ENCODE results near the gene NEDD4L. TPM values are rescaled to one million over a fixed set of nuclear protein-coding genes. Genes with fewer than 3 reads are reported as not detected.
A peak's percentile ranks its signal among the peaks of the same experiment; 100 is the strongest.

Gene NEDD4L
- total and polyA plus RNA-seq, 2 experiments from 2014 or later, result 36.2 to 72.3 TPM

- Histone ChIP-seq H3K36me3 (ENCODE audit: insufficient read depth) (no peaks in the 10 kb centered on the region), H4K20me1 (replicated peaks; ENCODE audit: insufficient read depth) (no peaks in the 10 kb centered on the region), H3K79me2 (replicated peaks; ENCODE audit: insufficient read depth) (no peaks in the 10 kb centered on the region), H3K4me2 (no peak overlapping the region), H3K4me1 (ENCODE audit: insufficient read depth) (peaks cover 3% of the 10 kb centered on the region; the same call in 1 of the 2 replicates), H3K27ac (ENCODE audit: low read depth) (no peak overlapping the region), H2AFZ (no peak overlapping the region; the same call in 1 of the 2 replicates), H3K27me3 (ENCODE audit: insufficient read depth) (no peaks in the 10 kb centered on the region), H3F3A (replicated peaks; ENCODE audit: low read depth) (no peaks in the 10 kb centered on the region), H3K4me3 (no peak overlapping the region), H3K9me2 (ENCODE audit: insufficient read depth) (no peaks in the 10 kb centered on the region)
- no peak for ATAC-seq
- peak; percentile 25 for DNase-seq (ENCODE audit: low spot score)
- no peak overlapping the region for H3K4me3 Mint-ChIP-seq
- TF ChIP-seq EZH2 (IDR thresholded peaks at IDR 0.05; ENCODE audit: low read depth, unreplicated experiment), result no peak
- TF ChIP-seq ETS1 (IDR thresholded peaks at IDR 0.05), result no peak
- no peak for TF ChIP-seq CTCF (conservative IDR thresholded peaks at IDR 0.05; ENCODE audit: low read depth in 2 of 2)
- TF ChIP-seq EZH2phosphoT487 (IDR thresholded peaks at IDR 0.05; ENCODE audit: unreplicated experiment), result no peak
- no peaks in the 10 kb centered on the region for H3K36me3 Mint-ChIP-seq (ENCODE audit: low read depth)
- H3K27ac Mint-ChIP-seq, result 0 out of 2 replicates have a peak overlapping the region, but pooled peaks have one; percentile 60
- no peaks in the 10 kb centered on the region for H3K9me3 Mint-ChIP-seq
- H3K4me1 Mint-ChIP-seq, result peaks cover 7% of the 10 kb centered on the region
- no peaks in the 10 kb centered on the region for H3K27me3 Mint-ChIP-seq (ENCODE audit: insufficient read depth, low read depth, poor library complexity)
Observed at GRCh38 chr18:57997820-57998219, 46.2 kb upstream of the NEDD4L start.

DNA sequence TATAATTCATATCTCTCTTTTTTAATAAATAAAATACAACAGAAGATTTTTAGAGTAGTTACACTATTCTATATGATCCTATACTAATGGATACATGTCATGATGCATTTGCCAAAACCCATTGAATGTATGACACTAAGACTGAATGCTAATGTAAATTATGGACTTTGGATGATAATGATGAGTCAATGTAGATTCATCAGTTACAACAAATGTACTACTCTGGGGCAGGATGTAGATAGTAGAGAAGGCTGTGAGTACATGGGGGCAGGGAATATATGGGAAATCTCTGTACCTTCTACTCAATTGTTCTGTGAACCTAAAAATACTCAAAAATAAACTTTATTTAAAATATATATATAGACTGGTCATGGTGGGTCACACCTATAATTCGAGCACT, 45.6 kb upstream of the NEDD4L start:
- Mint-ChIP-seq H3K4me1 (peaks cover 7% of the 10 kb centered on the region), H3K27me3 (ENCODE audit: insufficient read depth, low read depth, poor library complexity) (no peaks in the 10 kb centered on the region), H3K9me3 (no peaks in the 10 kb centered on the region), H3K36me3 (ENCODE audit: low read depth) (no peaks in the 10 kb centered on the region), H3K4me3 (no peak overlapping the region), H3K27ac (no peak overlapping the region)
- Histone ChIP-seq H3K36me3 (ENCODE audit: insufficient read depth) (no peaks in the 10 kb centered on the region), H3K79me2 (replicated peaks; ENCODE audit: insufficient read depth) (no peaks in the 10 kb centered on the region), H3K4me1 (ENCODE audit: insufficient read depth) (peaks cover 3% of the 10 kb centered on the region; the same call in 1 of the 2 replicates), H3K4me2 (no peak overlapping the region), H3F3A (replicated peaks; ENCODE audit: low read depth) (no peaks in the 10 kb centered on the region), H4K20me1 (replicated peaks; ENCODE audit: insufficient read depth) (no peaks in the 10 kb centered on the region), H3K27me3 (ENCODE audit: insufficient read depth) (no peaks in the 10 kb centered on the region), H2AFZ (no peak overlapping the region), H3K9me2 (ENCODE audit: insufficient read depth) (no peaks in the 10 kb centered on the region), H3K27ac (ENCODE audit: low read depth) (no peak overlapping the region), H3K4me3 (no peak overlapping the region)
- no peak for TF ChIP-seq ZNF114 (CRISPR knock-in tag; IDR thresholded peaks at IDR 0.05)
- TF ChIP-seq CTCF (conservative IDR thresholded peaks at IDR 0.05; ENCODE audit: low read depth in 2 of 2), result no peak
- TF ChIP-seq ZNF331 (CRISPR knock-in tag; IDR thresholded peaks at IDR 0.05; ENCODE audit: low read depth), result no peak
- TF ChIP-seq EZH2 (IDR thresholded peaks at IDR 0.05; ENCODE audit: low read depth, unreplicated experiment), result no peak
- no peak for TF ChIP-seq ETS1 (IDR thresholded peaks at IDR 0.05)
- no peak for TF ChIP-seq REST (IDR thresholded peaks at IDR 0.05; ENCODE audit: unreplicated experiment)
- no peak for TF ChIP-seq STAT1 (IDR thresholded peaks at IDR 0.05; ENCODE audit: unreplicated experiment)
- TF ChIP-seq EZH2phosphoT487 (IDR thresholded peaks at IDR 0.05; ENCODE audit: unreplicated experiment), result no peak
- ATAC-seq (no peak), DNase-seq (ENCODE audit: low spot score) (no peak)
